ENCODE data around the gene IGF1R. TPM values are rescaled to one million over a fixed set of nuclear protein-coding genes. Genes with fewer than 3 reads are reported as not detected.

IGF1R gene
- total RNA-seq, 2 donors from 2014 or later, result 27.3 to 56.2 TPM

DNA sequence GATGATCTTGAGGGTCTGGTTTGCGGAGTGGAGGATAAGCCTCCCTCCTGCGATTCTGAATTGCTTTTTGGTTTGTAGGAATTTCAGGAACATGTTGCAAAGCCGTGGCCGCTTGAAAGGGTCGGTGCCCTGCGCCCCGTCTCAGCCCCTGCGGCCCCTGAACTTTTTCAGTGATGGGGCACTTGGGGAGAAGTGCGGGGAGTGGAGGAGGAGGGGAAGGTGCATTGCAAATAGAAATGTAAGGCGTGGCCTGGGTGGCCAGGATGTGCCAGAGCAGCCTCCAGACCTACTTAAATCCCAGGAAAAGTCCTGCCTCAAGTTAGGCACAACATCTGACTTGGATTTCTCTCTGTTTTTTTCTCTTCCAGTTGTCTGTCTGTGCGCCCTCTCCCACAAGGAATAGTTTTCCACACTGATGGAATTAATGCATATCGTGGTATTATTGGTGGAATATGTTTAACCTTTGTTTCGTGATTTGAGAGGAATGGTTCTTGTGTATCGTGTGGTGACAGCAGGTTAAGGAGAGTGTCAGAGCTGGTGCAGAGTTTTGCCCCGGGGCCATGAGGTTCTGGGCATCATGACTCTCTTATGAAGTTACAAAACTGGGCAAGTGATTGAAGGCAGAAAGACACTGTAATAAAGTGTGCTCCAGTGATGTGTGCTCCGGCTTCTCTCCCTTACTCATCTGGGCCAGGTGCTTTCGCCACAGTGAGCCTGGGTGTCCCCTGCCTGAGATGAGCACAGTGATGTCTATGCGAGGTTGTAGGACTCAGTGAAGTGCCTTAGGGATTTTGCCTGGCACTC, 205.5 kb downstream of the IGF1R start:
- ATAC-seq (no peak), DNase-seq (no peak)
- intact Hi-C loops (cut with DNase I), result no loop called here

GRCh38 chr15:98854496-98854895, 206.2 kb downstream of the IGF1R start:
- ATAC-seq (no peak), DNase-seq (no peak)
- intact Hi-C loops (cut with DNase I), result no loop called here

GRCh38 chr15:98855067-98855814, 206.9 kb downstream of the IGF1R start:
- ATAC-seq (no peak), DNase-seq (no peak)
- intact Hi-C loops (cut with DNase I), result loop anchor here in 1 of 2 donors (5.0 kb wide), 1 partner anchor 33 kb away; no protein-coding TSS in a partner anchor

DNA sequence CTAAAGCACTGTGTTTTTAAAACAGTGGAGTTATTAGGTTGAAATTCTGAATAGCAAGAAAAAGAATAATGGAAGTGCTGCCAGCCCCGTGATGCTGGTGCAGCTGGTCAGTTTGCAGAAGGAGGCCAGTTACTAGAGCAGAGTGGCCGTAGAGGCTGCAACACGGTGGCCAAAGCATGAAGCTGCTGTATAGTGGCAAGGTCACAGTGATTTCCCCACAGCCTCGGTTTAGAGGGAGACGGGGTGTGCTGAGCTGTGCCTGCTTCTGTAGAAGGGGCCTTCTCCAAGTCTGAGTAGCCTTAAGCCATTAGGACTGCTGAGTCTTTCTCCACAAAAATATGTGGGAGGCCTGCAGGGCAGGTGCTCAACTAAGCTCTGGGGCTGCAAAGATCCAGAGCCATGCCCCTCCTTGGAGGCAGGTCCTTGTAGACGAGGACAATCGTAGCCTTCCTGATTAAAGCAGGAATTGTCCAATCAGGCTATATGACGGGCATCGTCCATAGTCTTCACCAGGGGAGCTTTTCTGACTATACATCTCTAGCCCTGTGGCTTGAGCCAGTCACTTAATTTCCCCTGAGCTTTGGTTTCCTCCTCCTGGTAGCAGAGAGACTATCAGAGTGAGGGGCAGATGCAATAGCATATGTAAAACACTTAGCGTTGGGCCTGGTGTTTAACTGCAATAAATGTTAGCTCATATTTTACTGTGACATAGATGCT, 207.6 kb downstream of the IGF1R start:
- DNase-seq (no peak), ATAC-seq (no peak)
- intact Hi-C loops (cut with DNase I), result loop anchor here in 1 of 2 donors (5.0 kb wide), 1 partner anchor 34 kb away; no protein-coding TSS in a partner anchor

DNA sequence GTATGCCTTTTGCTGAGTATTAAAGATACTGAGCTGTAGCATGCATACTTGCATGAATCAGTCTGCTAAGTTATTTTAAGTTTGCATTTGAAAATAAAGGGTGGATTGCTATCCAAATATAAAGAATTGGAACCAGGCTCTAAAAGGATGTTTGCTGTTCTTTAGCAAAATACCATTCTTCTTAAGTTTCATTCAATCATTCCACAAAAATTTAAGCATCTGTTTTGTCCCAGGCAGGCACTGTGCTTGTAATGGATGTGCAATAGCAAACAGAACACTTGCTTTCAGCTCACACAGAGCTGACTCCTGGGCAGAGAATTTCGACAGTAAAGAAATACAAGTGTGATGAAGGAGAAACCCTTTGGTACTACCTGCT, 208.2 kb downstream of the IGF1R start:
- ATAC-seq (no peak), DNase-seq (no peak)
- intact Hi-C loops (cut with DNase I), result loop anchor here in 1 of 2 donors (5.0 kb wide), 1 partner anchor 34 kb away; no protein-coding TSS in a partner anchor

DNA sequence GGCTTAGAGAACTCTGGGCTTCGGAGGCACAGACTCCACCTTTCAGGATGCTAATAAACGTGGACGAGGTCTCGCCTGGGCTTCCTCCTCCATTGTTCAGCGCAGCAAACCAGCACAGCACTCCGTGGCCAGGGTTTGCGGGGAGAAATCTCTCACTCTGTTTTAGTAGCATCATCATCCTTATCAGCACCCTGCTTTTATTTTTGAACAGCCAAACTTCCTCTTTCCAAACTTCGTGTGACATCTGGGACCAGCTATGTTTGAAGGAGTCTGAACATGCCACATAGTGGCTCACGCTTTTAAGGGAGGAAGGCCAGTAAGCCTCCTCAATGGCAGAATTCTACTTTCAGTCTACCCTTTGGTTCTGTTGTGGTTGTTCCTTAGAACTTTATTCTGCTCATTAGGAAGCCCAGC, 210.3 kb downstream of the IGF1R start:
- ATAC-seq, result no peak
- no peak for DNase-seq
- intact Hi-C loops (cut with DNase I), result loop anchor here in 1 of 2 donors (5.0 kb wide), 1 partner anchor 36 kb away; no protein-coding TSS in a partner anchor

DNA sequence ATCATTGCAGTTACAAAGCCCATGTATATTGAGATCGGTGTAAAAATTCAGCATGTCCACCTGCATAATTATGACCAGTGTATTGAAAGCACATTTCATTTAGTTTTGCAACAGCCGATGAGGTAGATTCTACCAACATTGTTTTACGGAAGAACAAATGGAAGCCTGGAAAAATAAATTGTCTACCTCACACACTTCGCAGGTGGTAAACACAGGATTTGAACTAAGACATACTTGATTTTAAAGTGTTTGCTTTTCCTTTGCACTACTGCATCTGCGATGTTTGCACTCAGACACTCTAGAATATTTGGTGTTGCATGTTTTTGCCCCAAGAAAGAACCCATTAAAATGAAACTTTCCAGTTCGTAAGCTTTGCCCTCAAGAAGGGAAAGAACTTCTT, 210.8 kb downstream of the IGF1R start:
- intact Hi-C loops (cut with DNase I), result loop anchor here in 1 of 2 donors (5.0 kb wide), 1 partner anchor 37 kb away; no protein-coding TSS in a partner anchor
- DNase-seq, result no peak
- ATAC-seq, result no peak

GRCh38 chr15:98860281-98861041, 212.1 kb downstream of the IGF1R start:
- no peak for ATAC-seq
- no peak for DNase-seq
- intact Hi-C loops (cut with DNase I), result no loop called here

- intact Hi-C loops (cut with DNase I), result no loop called here
- ATAC-seq (no peak), DNase-seq (no peak)
Measured at GRCh38 chr15:98861188-98861587, 212.8 kb downstream of the IGF1R start.

GRCh38 chr15:98863983-98864382, 215.6 kb downstream of the IGF1R start:
- intact Hi-C loops (cut with DNase I), result no loop called here
- ATAC-seq, result no peak
- no peak for DNase-seq

- peak; percentile 86 for DNase-seq
- intact Hi-C loops (cut with DNase I), result loop anchor here in 1 of 2 donors (5.0 kb wide), 1 partner anchor 42 kb away; no protein-coding TSS in a partner anchor
- ATAC-seq, result peak; percentile 93 to 96
Measured at GRCh38 chr15:98865397-98866339, 217.3 kb downstream of the IGF1R start.

GRCh38 chr15:98866511-98866910, 218.2 kb downstream of the IGF1R start:
- DNase-seq (peak; percentile 46), ATAC-seq (peak in 1 of 2 donors; percentile 62)
- intact Hi-C loops (cut with DNase I), result loop anchor here in 1 of 2 donors (5.0 kb wide), 1 partner anchor 41 kb away; no protein-coding TSS in a partner anchor

- intact Hi-C loops (cut with DNase I), result loop anchor here in 1 of 2 donors (5.0 kb wide), 1 partner anchor 39 kb away; no protein-coding TSS in a partner anchor
- DNase-seq, result no peak
- no peak for ATAC-seq
Measured at GRCh38 chr15:98868564-98868963, 220.2 kb downstream of the IGF1R start.

DNA sequence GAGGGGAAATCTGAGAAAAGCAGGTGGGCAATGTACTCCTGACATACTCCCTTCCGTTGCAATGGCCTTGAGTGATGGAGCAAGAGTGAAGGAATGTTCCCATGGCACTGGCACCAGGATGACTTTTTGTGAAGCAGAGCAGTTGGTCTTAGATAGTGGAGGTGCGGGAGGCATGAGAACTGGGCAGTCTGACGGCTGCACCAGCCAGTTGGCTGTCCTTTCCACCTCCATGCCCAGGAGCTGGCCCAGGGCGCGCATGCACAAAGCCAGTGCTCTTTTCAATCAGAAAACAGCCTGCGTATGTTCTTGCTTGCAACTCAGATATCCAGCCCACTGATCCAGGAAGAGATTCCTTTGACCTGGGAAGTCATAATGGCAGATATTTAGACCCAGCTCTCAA, 222.4 kb downstream of the IGF1R start:
- intact Hi-C loops (cut with DNase I), result loop anchor here in 1 of 2 donors (10.0 kb wide), 1 partner anchor 194 kb away; no protein-coding TSS in a partner anchor
- peak; percentile 56 for DNase-seq
- peak; percentile 72 to 84 for ATAC-seq

DNA sequence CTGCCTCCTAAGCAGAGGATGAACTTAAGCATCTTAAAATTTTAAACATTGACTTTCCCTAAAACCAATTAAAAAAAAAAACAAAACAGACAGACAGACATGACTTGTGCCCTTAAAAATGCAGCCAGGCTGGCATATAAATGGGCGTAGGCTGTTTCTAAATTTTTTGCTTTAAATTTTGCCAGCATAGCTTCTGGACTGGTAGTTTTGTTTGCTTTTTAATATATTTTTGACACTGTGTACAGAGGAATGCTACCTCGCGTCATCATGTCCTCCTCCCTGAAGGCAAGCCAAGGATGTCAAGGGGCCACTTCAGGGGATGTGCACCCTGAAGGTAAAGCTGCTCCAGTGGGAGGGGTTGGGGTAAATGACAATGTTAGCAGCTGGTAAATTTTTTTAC, 224.4 kb downstream of the IGF1R start:
- intact Hi-C loops (cut with DNase I), result loop anchor here in 1 of 2 donors (10.0 kb wide), 1 partner anchor 192 kb away; no protein-coding TSS in a partner anchor
- ATAC-seq (no peak), DNase-seq (no peak)

DNA sequence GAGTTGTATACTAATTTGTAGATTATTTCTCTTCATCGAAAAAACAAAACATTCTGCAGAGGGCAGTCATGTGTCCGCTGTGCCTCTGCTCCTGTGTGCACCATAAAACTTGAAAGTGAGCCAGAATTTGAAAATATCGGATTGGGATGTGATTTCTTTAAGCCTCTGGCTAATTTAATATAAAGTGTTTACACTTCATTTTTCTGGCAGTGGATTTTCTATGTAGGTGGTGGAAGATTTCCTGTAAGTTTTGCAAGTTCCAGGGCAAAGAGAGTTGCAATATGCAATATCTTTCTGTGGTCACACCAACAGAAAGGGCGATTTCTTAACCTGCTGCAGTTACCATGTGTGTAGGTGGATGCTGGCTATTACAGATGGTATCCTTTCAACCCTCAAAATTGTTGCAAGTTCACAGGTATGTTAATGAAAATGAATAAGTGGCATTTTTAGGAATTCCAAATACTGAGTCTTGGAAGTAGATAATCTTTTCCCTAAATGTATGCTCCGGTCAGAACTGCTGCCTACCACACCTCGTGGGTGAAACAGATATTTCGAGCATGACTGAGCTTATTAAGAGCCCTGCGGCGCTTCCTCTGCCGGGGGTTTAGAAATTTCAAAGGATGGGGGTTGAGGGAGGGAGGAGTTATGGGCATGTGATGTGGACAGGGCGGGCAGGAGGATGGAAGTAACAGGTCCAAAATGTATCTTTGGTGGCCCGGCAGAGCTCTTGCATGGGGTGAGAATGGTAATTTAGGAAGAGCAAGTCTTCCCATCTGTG, 225.3 kb downstream of the IGF1R start:
- intact Hi-C loops (cut with DNase I), result loop anchor here in 1 of 2 donors (10.0 kb wide), 1 partner anchor 191 kb away; no protein-coding TSS in a partner anchor
- peak in 1 of 2 donors; percentile 72 for ATAC-seq
- no peak for DNase-seq
